Mesenchymal stem cell (in vitro differentiated cells and primary cell): ENCODE data around the gene SKOR1.
A peak's percentile ranks its signal among the peaks of the same experiment; 100 is the strongest.

Experiments
- DNase-seq: peaks from one replicate; pipeline ENCODE4 v3.0.0-alpha.2; 2013
- H2AFZ ChIP-seq: one replicate; pipeline ENCODE4 v1.6.1; 2013; ENCODE audit warnings: low read depth, mild to moderate bottlenecking, control low read depth, inconsistent platforms, low read length, moderate library complexity
- H2AK5ac ChIP-seq: 2 replicates; pipeline ENCODE4 v1.6.1; 2013; ENCODE audit warnings: low read length, moderate library complexity, mild to moderate bottlenecking, inconsistent platforms; ENCODE audit not compliant: severe bottlenecking
- H2BK120ac ChIP-seq: one replicate; pipeline ENCODE4 v1.6.1; 2013; ENCODE audit warnings: low read depth, mild to moderate bottlenecking, inconsistent platforms, low read length, moderate library complexity
- H2BK12ac ChIP-seq, 2 experiments: one replicate each; pipeline ENCODE4 v1.6.1; 2013; ENCODE audit warnings: inconsistent platforms in 2 of 2, low read length in 2 of 2, mild to moderate bottlenecking in 2 of 2, moderate library complexity in 2 of 2, control low read depth in 1 of 2
- H2BK15ac ChIP-seq: one replicate; pipeline ENCODE4 v1.6.1; 2013; ENCODE audit warnings: mild to moderate bottlenecking, low read depth, inconsistent platforms; ENCODE audit not compliant: poor library complexity, severe bottlenecking
- H2BK5ac ChIP-seq: 2 replicates; pipeline ENCODE4 v1.6.1; 2013; ENCODE audit warnings: low read depth, mild to moderate bottlenecking, low read length, control low read depth, inconsistent platforms; ENCODE audit not compliant: poor library complexity, severe bottlenecking
- H3K14ac ChIP-seq, 2 experiments: one replicate each; pipeline ENCODE4 v1.6.1; 2013; ENCODE audit warnings: inconsistent platforms in 2 of 2, low read length in 2 of 2, control low read depth in 1 of 2, mild to moderate bottlenecking in 1 of 2, moderate library complexity in 1 of 2
- H3K18ac ChIP-seq, 2 experiments: one replicate each; pipeline ENCODE4 v1.6.1; 2013; ENCODE audit warnings: inconsistent platforms in 2 of 2, low read length in 2 of 2, control low read depth in 1 of 2, low read depth in 1 of 2, mild to moderate bottlenecking in 1 of 2
- H3K23ac ChIP-seq, 2 experiments: one replicate each; pipeline ENCODE4 v1.6.1; 2013; ENCODE audit warnings: inconsistent platforms in 2 of 2, low read length in 2 of 2, mild to moderate bottlenecking in 2 of 2, moderate library complexity in 2 of 2, control low read depth in 1 of 2
- H3K27ac ChIP-seq: 2 replicates; pipeline ENCODE4 v1.5.1; 2013; ENCODE audit warnings: mild to moderate bottlenecking, moderate library complexity, low read length, control low read depth, inconsistent platforms; ENCODE audit not compliant: poor library complexity, severe bottlenecking
- H3K27me3 ChIP-seq, 2 experiments: 2 replicates each; pipeline versions ENCODE4 v1.6.1 to v1.7.0; 2013; ENCODE audit warnings: low read length in 2 of 2, mild to moderate bottlenecking in 2 of 2, moderate library complexity in 2 of 2, control low read depth in 1 of 2, inconsistent platforms in 1 of 2; ENCODE audit not compliant: control insufficient read depth in 1 of 2, insufficient read depth in 1 of 2
- H3K36me3 ChIP-seq, 2 experiments: 2 replicates each; pipeline versions ENCODE4 v1.6.1 to v1.7.0; 2013; ENCODE audit warnings: low read length in 2 of 2, control low read depth in 1 of 2, inconsistent platforms in 1 of 2, low read depth in 1 of 2, mild to moderate bottlenecking in 1 of 2; ENCODE audit not compliant: insufficient read depth in 2 of 2, control insufficient read depth in 1 of 2
- H3K4ac ChIP-seq, 2 experiments: one replicate each; pipeline ENCODE4 v1.6.1; 2013; ENCODE audit warnings: inconsistent platforms in 2 of 2, low read length in 2 of 2, mild to moderate bottlenecking in 2 of 2, moderate library complexity in 2 of 2, control low read depth in 1 of 2, low read depth in 1 of 2
- H3K4me1 ChIP-seq: 2 replicates; pipeline ENCODE4 v1.6.1; 2013; ENCODE audit warnings: low read depth, low read length, control low read depth; ENCODE audit not compliant: control insufficient read depth, insufficient read depth
- H3K4me2 ChIP-seq: 2 replicates; pipeline ENCODE4 v1.6.1; 2013; ENCODE audit warnings: low read length, mild to moderate bottlenecking, inconsistent platforms; ENCODE audit not compliant: poor library complexity, severe bottlenecking
- H3K4me3 ChIP-seq, 2 experiments: 2 replicates each; pipeline versions ENCODE4 v1.5.1 to v1.7.0; 2013; ENCODE audit warnings: low read length in 2 of 2, mild to moderate bottlenecking in 2 of 2, control low read depth in 1 of 2, low read depth in 1 of 2; ENCODE audit not compliant: insufficient read depth in 1 of 2
- H3K79me1 ChIP-seq: replicated peaks from 2 replicates; pipeline ENCODE4 v1.6.1; 2013; ENCODE audit warnings: mild to moderate bottlenecking, control low read depth, low read length, inconsistent platforms; ENCODE audit not compliant: poor library complexity, severe bottlenecking
- H3K9ac ChIP-seq: 2 replicates; pipeline ENCODE4 v1.7.0; 2013; ENCODE audit warnings: mild to moderate bottlenecking, low read length, moderate library complexity
- H3K9me3 ChIP-seq: 2 replicates; pipeline ENCODE4 v1.7.0; 2013; ENCODE audit warnings: mild to moderate bottlenecking, low read length; ENCODE audit not compliant: control insufficient read depth
- H4K8ac ChIP-seq: one replicate; pipeline ENCODE4 v1.6.1; 2013; ENCODE audit warnings: inconsistent platforms, mild to moderate bottlenecking, low read length, moderate library complexity
- H4K91ac ChIP-seq: one replicate; pipeline ENCODE4 v1.6.1; 2013; ENCODE audit warnings: mild to moderate bottlenecking, low read length, inconsistent platforms
- WGBS: methylation state at CpG from one replicate; pipeline ENCODE4 v1.1.7; 2013; ENCODE audit warnings: mixed read lengths; 5-methylcytosine and 5-hydroxymethylcytosine counted together

Gene SKOR1

DNA sequence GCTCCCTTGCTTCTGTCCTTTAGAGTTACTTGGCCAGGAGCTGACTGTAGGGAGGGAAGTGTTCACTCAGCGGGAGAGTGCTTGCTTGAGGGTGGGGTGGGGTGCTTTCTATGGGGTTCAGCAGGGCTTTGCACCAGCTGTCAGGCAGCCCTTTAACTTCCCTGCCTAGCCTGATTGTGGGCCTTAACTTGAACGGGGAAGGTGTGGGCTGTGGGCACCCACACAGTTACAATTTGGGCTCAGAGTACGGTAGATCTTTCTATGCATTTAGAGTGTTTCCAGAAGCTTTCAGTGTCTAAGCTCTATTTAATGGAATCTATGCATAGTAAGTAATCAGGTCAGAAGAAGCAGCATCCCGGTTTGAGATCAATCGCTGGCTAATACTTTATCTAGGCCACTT lies 48.2 kb upstream of the SKOR1 start:
- H3K23ac ChIP-seq, result no peak overlapping the region
- no peak overlapping the region for H3K9ac ChIP-seq
- no peak overlapping the region for H3K14ac ChIP-seq
- H2BK12ac ChIP-seq, result no peak overlapping the region
- H2BK15ac ChIP-seq, result no peak overlapping the region
- H3K27ac ChIP-seq, result peak overlapping the region; percentile 10
- peaks cover 7% of the 10 kb centered on the region for H3K4me1 ChIP-seq
- H4K91ac ChIP-seq, result no peak overlapping the region
- H3K18ac ChIP-seq, result no peak overlapping the region
- peak overlapping the region; percentile 51 for H2AK5ac ChIP-seq
- no peak overlapping the region for H2BK120ac ChIP-seq
- no peaks in the 10 kb centered on the region for H3K27me3 ChIP-seq
- no peak overlapping the region for H3K4me2 ChIP-seq
- 86% methylated on average over 5 of the region's 5 CpGs for WGBS
- no peak overlapping the region for H3K4me3 ChIP-seq
- H2BK5ac ChIP-seq, result no peak overlapping the region
- H3K4ac ChIP-seq, result no peak overlapping the region
- H4K8ac ChIP-seq, result no peak overlapping the region
- H3K36me3 ChIP-seq, result peaks cover 0 to 4% of the 10 kb centered on the region in 2 experiments
- no peaks in the 10 kb centered on the region for H3K9me3 ChIP-seq
- no peak overlapping the region for H2AFZ ChIP-seq
- H3K79me1 ChIP-seq, result no peaks in the 10 kb centered on the region
- no peak for DNase-seq

DNA sequence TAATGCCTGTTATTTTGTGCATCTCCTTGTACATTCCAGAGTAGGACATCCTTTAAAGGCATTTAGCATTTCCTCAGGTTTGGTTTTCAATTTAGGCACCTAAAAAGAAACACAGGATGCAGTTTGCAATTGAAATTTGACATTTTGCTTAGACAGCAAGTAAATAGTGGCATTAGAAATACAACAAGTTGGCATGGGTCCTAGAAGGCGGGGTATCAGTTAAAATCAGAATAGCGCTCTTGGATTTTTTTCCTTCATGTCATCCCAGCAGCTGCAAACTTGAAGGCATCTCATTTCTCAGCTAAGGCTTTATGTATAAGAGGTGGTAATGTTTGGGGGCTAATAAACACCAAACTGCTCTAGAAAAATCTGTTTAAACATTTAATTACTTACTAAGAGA lies 47.5 kb upstream of the SKOR1 start:
- no peak overlapping the region for H3K9ac ChIP-seq
- no peak overlapping the region for H3K4ac ChIP-seq
- peaks cover under 1 to 4% of the 10 kb centered on the region in 2 experiments for H3K36me3 ChIP-seq
- H2BK15ac ChIP-seq, result no peak overlapping the region
- H3K4me3 ChIP-seq, result no peak overlapping the region
- H2BK5ac ChIP-seq, result no peak overlapping the region
- no peak overlapping the region for H2BK120ac ChIP-seq
- H3K23ac ChIP-seq, result no peak overlapping the region
- no peak overlapping the region for H3K14ac ChIP-seq
- 100% methylated on average over 2 of the region's 2 CpGs for WGBS
- H4K91ac ChIP-seq, result no peak overlapping the region
- H2AFZ ChIP-seq, result no peak overlapping the region
- no peak overlapping the region for H2BK12ac ChIP-seq
- no peaks in the 10 kb centered on the region for H3K27me3 ChIP-seq
- H3K4me1 ChIP-seq, result peaks cover 10% of the 10 kb centered on the region
- H3K9me3 ChIP-seq, result no peaks in the 10 kb centered on the region
- no peak overlapping the region for H4K8ac ChIP-seq
- no peak overlapping the region for H3K18ac ChIP-seq
- H3K27ac ChIP-seq, result no peak overlapping the region
- H3K4me2 ChIP-seq, result no peak overlapping the region
- DNase-seq, result no peak
- H2AK5ac ChIP-seq, result no peak overlapping the region
- H3K79me1 ChIP-seq, result no peaks in the 10 kb centered on the region

GRCh38 chr15:67778968-67779548 lies 46.3 kb upstream of the SKOR1 start:
- Histone ChIP-seq H3K4me1 (peaks cover 12% of the 10 kb centered on the region), H3K14ac (no peak overlapping the region), H3K27me3 (no peaks in the 10 kb centered on the region), H3K79me1 (no peaks in the 10 kb centered on the region), H3K4ac (no peak overlapping the region), H3K4me2 (no peak overlapping the region), H2BK5ac (no peak overlapping the region), H3K27ac (no peak overlapping the region), H2AFZ (no peak overlapping the region), H4K91ac (no peak overlapping the region), H2AK5ac (no peak overlapping the region), H3K4me3 (no peak overlapping the region), H3K9ac (no peak overlapping the region), H2BK120ac (no peak overlapping the region), H2BK15ac (no peak overlapping the region), H3K36me3 (peaks cover 7 to 12% of the 10 kb centered on the region in 2 experiments), H3K23ac (no peak overlapping the region), H4K8ac (no peak overlapping the region), H3K18ac (no peak overlapping the region), H2BK12ac (no peak overlapping the region), H3K9me3 (no peaks in the 10 kb centered on the region)
- DNase-seq, result no peak
- 93% methylated on average over 3 of the region's 5 CpGs for WGBS

GRCh38 chr15:67779549-67780111 lies 45.7 kb upstream of the SKOR1 start:
- H3K4me2 ChIP-seq, result no peak overlapping the region
- H3K9me3 ChIP-seq, result no peaks in the 10 kb centered on the region
- no peak overlapping the region for H3K18ac ChIP-seq
- H3K27ac ChIP-seq, result no peak overlapping the region
- 78% methylated on average over 4 of the region's 6 CpGs for WGBS
- peaks cover 13% of the 10 kb centered on the region for H3K4me1 ChIP-seq
- no peak overlapping the region for H3K4ac ChIP-seq
- H3K23ac ChIP-seq, result no peak overlapping the region
- no peak overlapping the region for H2AK5ac ChIP-seq
- no peak for DNase-seq
- H4K91ac ChIP-seq, result no peak overlapping the region
- no peak overlapping the region for H2AFZ ChIP-seq
- H3K79me1 ChIP-seq, result no peaks in the 10 kb centered on the region
- H3K9ac ChIP-seq, result no peak overlapping the region
- H3K27me3 ChIP-seq, result no peaks in the 10 kb centered on the region
- H2BK120ac ChIP-seq, result no peak overlapping the region
- H3K4me3 ChIP-seq, result no peak overlapping the region
- no peak overlapping the region for H2BK12ac ChIP-seq
- H4K8ac ChIP-seq, result no peak overlapping the region
- H2BK15ac ChIP-seq, result no peak overlapping the region
- no peak overlapping the region for H2BK5ac ChIP-seq
- no peak overlapping the region for H3K14ac ChIP-seq
- H3K36me3 ChIP-seq, result peaks cover 7 to 12% of the 10 kb centered on the region in 2 experiments
